Activated T-cell treated with anti-CD3 and anti-CD28 coated beads, Interleukin-2, amount 50 U/mL, for 48 hours (primary cell): Measurements from ENCODE around the gene SACS.
"Not testable (repeated sequence)": the region's sequence is repeated elsewhere in the genome, so short reads cannot be mapped to it uniquely, and the experiment has no call there.

Source experiments
- DNase-seq, 2 experiments: peaks; one replicate each; pipeline ENCODE4 v3.0.0-alpha.2; 2020

SACS gene

GRCh38 chr13:23350009-23350408, 83.5 kb downstream of the SACS start:
- DNase-seq, result no peak

GRCh38 chr13:23349161-23349897, 84.2 kb downstream of the SACS start:
- no peak for DNase-seq

- DNase-seq, result no peak
These were observed 85.0 kb downstream of the SACS start for GRCh38 chr13:23348262-23349127.

GRCh38 chr13:23347601-23348000, 85.9 kb downstream of the SACS start:
- no peak for DNase-seq

- DNase-seq, result no peak
These were observed 88.4 kb downstream of the SACS start for GRCh38 chr13:23344931-23345595.

- no peak for DNase-seq
These were observed 94.3 kb downstream of the SACS start for GRCh38 chr13:23339225-23339624.

- no peak for DNase-seq
These were observed 103.1 kb downstream of the SACS start for GRCh38 chr13:23330356-23330755.

GRCh38 chr13:23325191-23325590, 108.3 kb downstream of the SACS start:
- DNase-seq, result no peak

- DNase-seq, result no peak
These were observed 109.4 kb downstream of the SACS start for GRCh38 chr13:23323946-23324709.

- no peak for DNase-seq
These were observed 110.9 kb downstream of the SACS start for GRCh38 chr13:23322353-23323336.

- DNase-seq, result no peak
These were observed 111.8 kb downstream of the SACS start for GRCh38 chr13:23321535-23322241.

- no peak for DNase-seq
These were observed 112.5 kb downstream of the SACS start for GRCh38 chr13:23320926-23321534.

GRCh38 chr13:23319883-23320224, 113.6 kb downstream of the SACS start:
- DNase-seq, result no peak

- DNase-seq, result not testable (repeated sequence)
These were observed 118.7 kb downstream of the SACS start for GRCh38 chr13:23314837-23315236.

- no peak for DNase-seq
These were observed 140.9 kb downstream of the SACS start for GRCh38 chr13:23292586-23292985.

- DNase-seq, result no peak
These were observed 143.6 kb downstream of the SACS start for GRCh38 chr13:23289917-23290357.

GRCh38 chr13:23288995-23289394, 144.5 kb downstream of the SACS start:
- no peak for DNase-seq

GRCh38 chr13:23288564-23288963, 144.9 kb downstream of the SACS start:
- DNase-seq, result no peak

- no peak for DNase-seq
These were observed 154.2 kb downstream of the SACS start for GRCh38 chr13:23279321-23279720.
